ENCODE data around the gene HSP90AB1.

HSP90AB1 gene

DNA sequence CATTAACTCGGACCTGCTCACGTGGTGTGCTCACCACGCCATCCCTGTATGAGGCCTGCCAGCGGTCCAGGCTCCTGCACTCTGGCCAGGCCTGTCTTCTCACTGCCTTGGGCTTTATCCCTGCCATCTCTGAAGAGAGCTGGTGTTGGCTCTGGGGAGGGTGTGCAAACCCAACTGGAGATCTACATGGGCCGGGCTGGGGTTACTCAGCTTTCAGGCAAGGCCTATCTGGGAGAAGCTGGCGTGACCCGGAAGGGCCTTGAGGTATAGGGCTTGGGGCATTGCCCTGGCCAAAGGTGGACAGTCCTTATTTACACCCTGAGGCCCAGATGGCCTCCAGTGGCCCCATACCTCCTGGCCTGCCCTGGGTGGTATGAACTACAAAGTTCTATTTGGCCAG lies 18.5 kb upstream of the HSP90AB1 start:
- no peaks in the 10 kb centered on the region for H3K27me3 ChIP-seq (ENCODE audit: insufficient read depth, poor library complexity, severe bottlenecking)
- H3K27ac ChIP-seq (replicated peaks) = no peak overlapping the region
- no peak overlapping the region for H3K4me3 ChIP-seq (replicated peaks; ENCODE audit: insufficient read depth, low read length)
- TF ChIP-seq GABPA (IDR thresholded peaks at IDR 0.05; ENCODE audit: low read depth) (no peak), POLR2AphosphoS5 (IDR thresholded peaks at IDR 0.05; ENCODE audit: low read depth) (no peak), SPI1 (IDR thresholded peaks at IDR 0.05; ENCODE audit: borderline replicate concordance, low read depth) (no peak)
- TF ChIP-seq, protein P1, sequence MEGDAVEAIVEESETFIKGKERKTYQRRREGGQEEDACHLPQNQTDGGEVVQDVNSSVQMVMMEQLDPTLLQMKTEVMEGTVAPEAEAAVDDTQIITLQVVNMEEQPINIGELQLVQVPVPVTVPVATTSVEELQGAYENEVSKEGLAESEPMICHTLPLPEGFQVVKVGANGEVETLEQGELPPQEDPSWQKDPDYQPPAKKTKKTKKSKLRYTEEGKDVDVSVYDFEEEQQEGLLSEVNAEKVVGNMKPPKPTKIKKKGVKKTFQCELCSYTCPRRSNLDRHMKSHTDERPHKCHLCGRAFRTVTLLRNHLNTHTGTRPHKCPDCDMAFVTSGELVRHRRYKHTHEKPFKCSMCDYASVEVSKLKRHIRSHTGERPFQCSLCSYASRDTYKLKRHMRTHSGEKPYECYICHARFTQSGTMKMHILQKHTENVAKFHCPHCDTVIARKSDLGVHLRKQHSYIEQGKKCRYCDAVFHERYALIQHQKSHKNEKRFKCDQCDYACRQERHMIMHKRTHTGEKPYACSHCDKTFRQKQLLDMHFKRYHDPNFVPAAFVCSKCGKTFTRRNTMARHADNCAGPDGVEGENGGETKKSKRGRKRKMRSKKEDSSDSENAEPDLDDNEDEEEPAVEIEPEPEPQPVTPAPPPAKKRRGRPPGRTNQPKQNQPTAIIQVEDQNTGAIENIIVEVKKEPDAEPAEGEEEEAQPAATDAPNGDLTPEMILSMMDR (IDR thresholded peaks at IDR 0.05; ENCODE audit: insufficient read depth, low read length) = no peak
- TF ChIP-seq, protein P2, sequence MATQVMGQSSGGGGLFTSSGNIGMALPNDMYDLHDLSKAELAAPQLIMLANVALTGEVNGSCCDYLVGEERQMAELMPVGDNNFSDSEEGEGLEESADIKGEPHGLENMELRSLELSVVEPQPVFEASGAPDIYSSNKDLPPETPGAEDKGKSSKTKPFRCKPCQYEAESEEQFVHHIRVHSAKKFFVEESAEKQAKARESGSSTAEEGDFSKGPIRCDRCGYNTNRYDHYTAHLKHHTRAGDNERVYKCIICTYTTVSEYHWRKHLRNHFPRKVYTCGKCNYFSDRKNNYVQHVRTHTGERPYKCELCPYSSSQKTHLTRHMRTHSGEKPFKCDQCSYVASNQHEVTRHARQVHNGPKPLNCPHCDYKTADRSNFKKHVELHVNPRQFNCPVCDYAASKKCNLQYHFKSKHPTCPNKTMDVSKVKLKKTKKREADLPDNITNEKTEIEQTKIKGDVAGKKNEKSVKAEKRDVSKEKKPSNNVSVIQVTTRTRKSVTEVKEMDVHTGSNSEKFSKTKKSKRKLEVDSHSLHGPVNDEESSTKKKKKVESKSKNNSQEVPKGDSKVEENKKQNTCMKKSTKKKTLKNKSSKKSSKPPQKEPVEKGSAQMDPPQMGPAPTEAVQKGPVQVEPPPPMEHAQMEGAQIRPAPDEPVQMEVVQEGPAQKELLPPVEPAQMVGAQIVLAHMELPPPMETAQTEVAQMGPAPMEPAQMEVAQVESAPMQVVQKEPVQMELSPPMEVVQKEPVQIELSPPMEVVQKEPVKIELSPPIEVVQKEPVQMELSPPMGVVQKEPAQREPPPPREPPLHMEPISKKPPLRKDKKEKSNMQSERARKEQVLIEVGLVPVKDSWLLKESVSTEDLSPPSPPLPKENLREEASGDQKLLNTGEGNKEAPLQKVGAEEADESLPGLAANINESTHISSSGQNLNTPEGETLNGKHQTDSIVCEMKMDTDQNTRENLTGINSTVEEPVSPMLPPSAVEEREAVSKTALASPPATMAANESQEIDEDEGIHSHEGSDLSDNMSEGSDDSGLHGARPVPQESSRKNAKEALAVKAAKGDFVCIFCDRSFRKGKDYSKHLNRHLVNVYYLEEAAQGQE (IDR thresholded peaks at IDR 0.05; ENCODE audit: insufficient replicate concordance, low read depth) = no peak
- DNase-seq (ENCODE audit: low read depth in 1 of 2, low spot score in 1 of 2) = no peak

DNA sequence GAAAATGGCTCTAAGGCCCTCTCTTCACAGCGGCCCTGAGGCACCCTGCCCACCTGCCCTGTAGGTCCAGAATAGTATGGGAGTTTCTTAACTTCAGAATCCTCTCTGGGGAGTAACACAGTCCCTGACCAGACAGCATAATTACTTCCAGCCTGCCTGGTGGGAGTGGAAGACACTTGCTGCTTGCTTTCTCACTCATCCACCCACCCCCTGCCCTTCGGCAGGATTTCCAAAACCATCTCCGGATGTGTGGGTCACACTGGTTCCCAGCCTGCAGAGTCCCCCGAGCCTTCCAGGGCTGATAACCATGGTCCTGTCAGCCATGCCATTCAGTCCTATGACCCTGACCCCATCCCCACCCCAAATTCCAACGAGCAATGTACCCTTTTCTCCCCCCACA lies 18.1 kb upstream of the HSP90AB1 start:
- Histone ChIP-seq H3K4me3 (replicated peaks; ENCODE audit: insufficient read depth, low read length) (no peak overlapping the region), H3K27me3 (ENCODE audit: insufficient read depth, poor library complexity, severe bottlenecking) (no peaks in the 10 kb centered on the region), H3K27ac (replicated peaks) (no peak overlapping the region; the same call in 1 of the 2 replicates)
- no peak for DNase-seq (ENCODE audit: low read depth in 1 of 2, low spot score in 1 of 2)
- TF ChIP-seq, protein P2 (IDR thresholded peaks at IDR 0.05; ENCODE audit: insufficient replicate concordance, low read depth) = no peak
- no peak for TF ChIP-seq POLR2AphosphoS5 (IDR thresholded peaks at IDR 0.05; ENCODE audit: low read depth)
- TF ChIP-seq, protein P1 (IDR thresholded peaks at IDR 0.05; ENCODE audit: insufficient read depth, low read length) = no peak
- TF ChIP-seq SPI1 (IDR thresholded peaks at IDR 0.05; ENCODE audit: borderline replicate concordance, low read depth) = no peak
- no peak for TF ChIP-seq GABPA (IDR thresholded peaks at IDR 0.05; ENCODE audit: low read depth)

DNA sequence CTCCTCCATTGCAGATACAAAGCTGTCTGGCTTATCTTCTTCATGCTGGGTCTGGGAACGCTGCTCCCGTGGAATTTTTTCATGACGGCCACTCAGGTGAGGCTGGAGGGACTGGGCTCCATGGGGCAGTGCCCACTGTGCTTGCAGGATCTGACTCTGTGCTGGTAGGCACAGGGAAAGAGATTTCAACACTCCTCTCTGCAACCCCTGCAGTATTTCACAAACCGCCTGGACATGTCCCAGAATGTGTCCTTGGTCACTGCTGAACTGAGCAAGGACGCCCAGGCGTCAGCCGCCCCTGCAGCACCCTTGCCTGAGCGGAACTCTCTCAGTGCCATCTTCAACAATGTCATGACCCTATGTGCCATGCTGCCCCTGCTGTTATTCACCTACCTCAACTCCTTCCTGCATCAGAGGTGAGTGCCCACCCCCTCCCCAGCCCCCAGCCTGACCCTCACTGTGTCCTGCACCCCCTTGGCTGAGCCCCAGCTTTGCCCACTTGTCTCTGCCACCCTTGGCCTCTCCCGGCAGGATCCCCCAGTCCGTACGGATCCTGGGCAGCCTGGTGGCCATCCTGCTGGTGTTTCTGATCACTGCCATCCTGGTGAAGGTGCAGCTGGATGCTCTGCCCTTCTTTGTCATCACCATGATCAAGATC lies 17.4 kb upstream of the HSP90AB1 start:
- TF ChIP-seq, protein P1 (IDR thresholded peaks at IDR 0.05; ENCODE audit: insufficient read depth, low read length) = no peak
- TF ChIP-seq GABPA (IDR thresholded peaks at IDR 0.05; ENCODE audit: low read depth) (no peak), SPI1 (IDR thresholded peaks at IDR 0.05; ENCODE audit: borderline replicate concordance, low read depth) (no peak), POLR2AphosphoS5 (IDR thresholded peaks at IDR 0.05; ENCODE audit: low read depth) (no peak)
- TF ChIP-seq, protein P2 (IDR thresholded peaks at IDR 0.05; ENCODE audit: insufficient replicate concordance, low read depth) = no peak
- no peak overlapping the region for H3K27ac ChIP-seq (replicated peaks)
- no peaks in the 10 kb centered on the region for H3K27me3 ChIP-seq (ENCODE audit: insufficient read depth, poor library complexity, severe bottlenecking)
- H3K4me3 ChIP-seq (replicated peaks; ENCODE audit: insufficient read depth, low read length) = no peak overlapping the region
- no peak for DNase-seq (ENCODE audit: low read depth in 1 of 2, low spot score in 1 of 2)
